GM12892 (cell line): ENCODE data around the gene IRF9.

Experiments used
- POLR2A ChIP-seq: IDR thresholded peaks from 2 replicates; pipeline ENCODE4 v1.6.1; 2011; ENCODE audit warnings: low read depth, low read length, control low read depth
- POLR2AphosphoS5 ChIP-seq: IDR thresholded peaks from 2 replicates; pipeline ENCODE4 v1.6.1; 2011; ENCODE audit warnings: low read depth, low read length, control low read depth

GRCh38 chr14:24129410-24129998 lies 31.6 kb upstream of the IRF9 start:
- no peak for TF ChIP-seq POLR2AphosphoS5
- no peak for TF ChIP-seq POLR2A
